GM19328 (cell line): ENCODE results near the gene GPR162.

Experiments used
- ATAC-seq: cut with Tn5 transposase; IDR thresholded peaks from one replicate; pipeline ENCODE4 v1.9.1; 2021; ENCODE audit warnings: mild to moderate bottlenecking, moderate library complexity; ENCODE audit not compliant: unreplicated experiment

Gene GPR162

DNA sequence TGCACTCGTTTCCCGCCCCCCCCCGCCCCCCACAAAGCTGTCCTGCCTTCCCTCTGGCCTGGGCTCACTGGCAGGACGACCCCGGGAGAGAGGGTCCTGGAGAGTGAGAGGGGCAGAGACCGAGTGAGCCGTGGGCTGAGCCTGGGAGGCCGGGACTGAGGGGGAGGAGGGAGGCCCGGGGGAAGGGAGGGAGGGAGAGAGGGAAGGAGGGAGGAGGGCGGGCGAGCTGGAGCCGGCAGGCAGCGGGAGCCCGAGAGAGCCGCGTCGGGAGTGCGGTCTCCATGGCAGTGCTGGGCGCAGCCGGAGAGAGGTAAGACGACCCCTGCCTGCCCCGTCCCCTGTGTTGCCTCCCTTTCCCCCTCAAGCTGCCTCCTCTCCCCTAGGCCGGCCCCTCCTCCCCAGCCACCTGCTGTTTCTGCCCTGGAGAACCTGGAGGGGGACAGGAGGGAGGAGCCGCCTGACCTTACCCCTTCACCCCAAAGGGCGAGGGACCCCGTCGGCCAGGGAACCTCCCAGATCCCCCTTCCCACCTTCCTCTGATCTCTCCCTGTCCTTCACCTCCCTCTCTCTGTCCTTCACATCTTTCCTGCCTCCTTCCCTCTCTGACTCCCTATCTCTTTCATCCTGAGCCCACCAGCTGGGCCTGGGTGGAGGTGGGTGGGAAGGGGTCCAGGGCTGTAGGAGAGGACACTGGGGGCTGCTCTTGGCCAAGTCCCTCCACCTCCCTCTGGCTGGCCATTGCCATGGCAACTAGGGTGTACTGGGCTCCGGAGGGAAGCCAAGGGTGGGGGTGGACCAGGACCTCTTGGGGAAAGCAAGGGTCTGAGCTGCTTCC is at the start of gene GPR162:
Gene GPR162 (plus strand): TSS at position 231 of the 835 bp plus-strand sequence. CDS start 2,078 bp downstream, outside the sequence.
- no peak for ATAC-seq

- no peak for ATAC-seq
Observed at GRCh38 chr12:6772331-6772695, 49.3 kb upstream of the GPR162 start, which contains the start of gene LAG3. TSS of gene LAG3 (plus strand) at chr12:6772520. CDS start at chr12:6772853, 333 bp downstream.

- ATAC-seq: no peak
Observed at GRCh38 chr12:6772726-6773589, 48.7 kb upstream of the GPR162 start.

GRCh38 chr12:6773590-6774351 is 47.9 kb upstream of the GPR162 start:
- no peak for ATAC-seq

DNA sequence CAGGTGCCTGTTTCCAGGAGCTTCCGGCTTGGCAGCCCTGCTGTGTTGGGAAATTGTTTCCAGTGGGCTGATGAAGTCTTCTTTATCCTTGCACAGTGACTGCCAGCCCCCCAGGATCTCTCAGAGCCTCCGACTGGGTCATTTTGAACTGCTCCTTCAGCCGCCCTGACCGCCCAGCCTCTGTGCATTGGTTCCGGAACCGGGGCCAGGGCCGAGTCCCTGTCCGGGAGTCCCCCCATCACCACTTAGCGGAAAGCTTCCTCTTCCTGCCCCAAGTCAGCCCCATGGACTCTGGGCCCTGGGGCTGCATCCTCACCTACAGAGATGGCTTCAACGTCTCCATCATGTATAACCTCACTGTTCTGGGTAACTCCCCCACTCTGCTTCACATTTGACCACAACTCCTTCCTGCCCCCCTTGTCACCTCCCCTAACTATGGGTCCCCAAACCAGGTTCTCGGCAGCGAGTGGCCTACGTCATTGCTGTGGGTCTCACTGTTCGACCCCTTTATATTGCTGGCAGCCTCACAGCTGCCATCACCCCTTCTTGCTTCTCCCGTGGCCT is 47.0 kb upstream of the GPR162 start:
- ATAC-seq: no peak

- no peak for ATAC-seq
Observed at GRCh38 chr12:6775185-6776174, 46.1 kb upstream of the GPR162 start.

DNA sequence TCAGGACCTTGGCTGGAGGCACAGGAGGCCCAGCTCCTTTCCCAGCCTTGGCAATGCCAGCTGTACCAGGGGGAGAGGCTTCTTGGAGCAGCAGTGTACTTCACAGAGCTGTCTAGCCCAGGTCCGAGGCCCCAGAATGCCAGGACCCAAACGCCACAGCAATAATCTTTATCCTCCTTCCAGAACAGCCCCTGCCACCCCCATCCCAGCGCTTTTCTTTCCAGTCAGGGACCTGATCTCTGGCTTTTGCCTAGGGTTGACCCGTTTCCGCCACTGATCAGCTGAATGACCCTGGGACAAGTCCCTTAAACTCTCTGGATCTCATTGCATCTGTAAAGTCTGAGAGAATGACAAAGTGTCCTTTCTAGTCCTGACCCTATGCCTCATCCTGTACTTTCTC is 44.2 kb upstream of the GPR162 start:
- no peak for ATAC-seq

GRCh38 chr12:6778217-6778573 is 43.4 kb upstream of the GPR162 start:
- no peak for ATAC-seq

- no peak for ATAC-seq
Observed at GRCh38 chr12:6778574-6779550, 42.8 kb upstream of the GPR162 start.

DNA sequence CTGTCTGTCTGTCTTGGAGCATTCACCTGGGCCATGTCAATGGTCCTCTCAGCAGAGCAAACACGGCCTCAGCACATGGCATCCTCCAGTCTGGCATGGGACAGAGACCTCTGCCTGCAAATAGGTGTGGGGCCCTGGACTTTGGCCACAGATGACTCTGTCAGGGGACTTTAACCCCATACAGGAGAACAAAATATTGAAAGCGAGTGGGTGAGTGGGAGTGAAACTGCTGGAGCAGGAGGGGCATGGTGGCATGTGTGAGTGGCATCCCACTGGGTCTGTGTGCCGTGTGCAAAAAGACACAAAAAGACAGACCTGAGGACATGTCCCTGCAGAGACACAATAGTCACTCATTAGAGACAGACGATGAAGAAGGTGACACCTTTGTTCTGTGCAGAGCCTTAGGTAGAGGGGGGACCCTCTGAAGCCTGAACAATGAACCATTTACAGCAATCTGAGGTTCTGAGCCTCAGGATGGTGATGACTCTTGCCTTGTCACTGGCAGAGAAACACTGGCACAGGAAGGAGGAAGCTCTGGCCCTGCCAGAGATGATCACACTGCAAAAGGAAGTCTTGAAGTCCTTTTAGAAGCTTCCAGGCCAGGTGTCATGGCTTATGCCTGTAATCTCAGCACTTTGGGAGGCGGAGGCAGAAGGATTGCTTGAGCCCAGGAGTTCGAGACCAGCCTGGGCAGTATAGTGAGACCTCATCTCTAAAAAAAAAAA is 41.8 kb upstream of the GPR162 start:
- no peak for ATAC-seq

- ATAC-seq: no peak
Observed at GRCh38 chr12:6780573-6780972, 41.0 kb upstream of the GPR162 start.

DNA sequence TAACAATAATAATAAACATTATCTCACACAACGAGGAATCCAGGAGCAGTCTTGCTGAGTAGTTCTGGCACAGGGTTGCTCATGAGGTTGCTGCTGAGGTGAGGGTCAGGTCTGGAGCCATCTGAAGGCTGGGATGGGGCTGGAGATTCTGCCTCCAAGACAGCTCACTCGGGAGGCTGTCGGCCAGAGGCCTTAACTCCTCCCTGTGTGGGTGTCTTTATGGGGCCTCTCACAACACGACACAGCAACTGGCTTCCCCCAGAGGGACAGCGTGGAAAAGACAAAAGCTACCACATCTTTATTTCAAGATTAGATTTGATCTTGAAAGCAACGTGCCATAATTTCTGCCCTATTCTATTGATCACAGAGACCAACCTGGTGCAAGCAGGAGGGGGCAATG is 39.5 kb upstream of the GPR162 start:
- no peak for ATAC-seq

DNA sequence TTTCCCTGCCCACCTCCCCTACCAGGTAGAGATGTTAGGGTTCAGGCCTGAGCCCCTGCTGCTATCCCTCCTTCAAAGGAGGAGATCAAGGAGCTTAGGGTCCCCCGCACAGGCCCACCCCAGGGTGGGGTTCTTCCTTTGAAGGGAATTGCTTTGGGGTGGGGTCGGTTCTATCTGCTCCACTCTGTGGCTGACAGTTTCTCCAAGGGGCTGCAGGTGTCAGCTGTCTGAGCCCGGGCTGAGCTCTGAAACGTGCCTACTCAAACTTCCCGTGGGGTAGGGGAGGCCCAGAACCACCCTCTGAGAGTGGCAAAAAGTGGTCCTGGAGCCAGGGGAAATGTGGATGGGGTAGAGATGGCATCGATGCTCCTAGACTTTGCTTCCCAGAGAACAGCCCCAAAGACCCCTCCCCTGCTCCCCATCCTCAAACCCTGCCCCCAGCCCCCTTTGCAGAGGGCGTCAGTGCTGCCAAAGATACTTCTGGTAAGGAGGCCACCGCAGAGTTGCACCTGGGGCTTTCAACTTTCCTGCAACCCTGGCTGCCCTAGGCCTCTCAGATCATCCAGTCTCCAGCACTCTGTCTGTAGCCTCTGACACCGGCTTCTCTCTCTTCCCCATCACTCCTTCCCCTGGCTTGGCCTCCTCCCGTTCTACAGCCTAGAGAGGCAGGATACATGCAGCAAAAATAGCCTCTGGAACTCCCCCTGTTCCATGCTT is 38.6 kb upstream of the GPR162 start:
- no peak for ATAC-seq

DNA sequence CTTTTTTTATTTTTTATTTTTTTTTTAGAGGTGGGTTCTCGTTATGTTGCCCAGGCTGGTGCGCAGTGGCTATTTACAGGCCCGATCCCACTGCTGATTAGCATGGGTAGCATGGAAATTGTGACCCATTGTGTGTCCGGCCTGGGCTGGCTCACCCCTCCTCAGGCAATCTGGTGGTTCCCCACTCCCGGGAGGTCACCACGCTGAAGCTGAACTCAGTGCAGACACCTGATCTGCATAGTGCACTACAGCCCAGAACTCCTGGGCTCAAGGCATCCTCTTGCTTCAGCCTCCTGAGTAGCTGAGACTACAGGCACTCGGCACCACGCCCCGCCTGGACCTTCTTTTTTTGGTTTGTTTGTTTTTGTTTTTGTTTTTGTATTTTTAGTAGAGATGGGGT is 37.8 kb upstream of the GPR162 start:
- no peak for ATAC-seq

GRCh38 chr12:6784296-6784695 is 37.3 kb upstream of the GPR162 start:
- ATAC-seq: no peak

DNA sequence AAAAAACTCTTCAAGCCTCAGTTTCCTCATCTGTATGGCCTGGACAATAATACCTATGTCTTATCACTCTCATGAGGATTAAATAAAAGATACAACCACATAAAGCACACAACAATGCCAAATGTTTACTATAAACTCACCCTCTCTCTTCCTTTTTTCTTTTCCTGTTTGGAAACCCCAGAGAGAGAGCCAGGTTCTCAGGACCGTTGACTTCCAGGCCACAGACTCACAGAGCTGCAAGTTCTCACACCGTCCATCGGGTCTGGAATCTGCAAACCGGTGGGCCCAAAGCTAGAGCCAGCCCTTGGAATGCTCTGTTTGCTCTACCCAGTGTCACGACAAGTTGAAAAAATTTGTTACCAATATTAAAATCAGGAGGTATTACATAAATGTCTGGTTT is 36.9 kb upstream of the GPR162 start:
- ATAC-seq: no peak

DNA sequence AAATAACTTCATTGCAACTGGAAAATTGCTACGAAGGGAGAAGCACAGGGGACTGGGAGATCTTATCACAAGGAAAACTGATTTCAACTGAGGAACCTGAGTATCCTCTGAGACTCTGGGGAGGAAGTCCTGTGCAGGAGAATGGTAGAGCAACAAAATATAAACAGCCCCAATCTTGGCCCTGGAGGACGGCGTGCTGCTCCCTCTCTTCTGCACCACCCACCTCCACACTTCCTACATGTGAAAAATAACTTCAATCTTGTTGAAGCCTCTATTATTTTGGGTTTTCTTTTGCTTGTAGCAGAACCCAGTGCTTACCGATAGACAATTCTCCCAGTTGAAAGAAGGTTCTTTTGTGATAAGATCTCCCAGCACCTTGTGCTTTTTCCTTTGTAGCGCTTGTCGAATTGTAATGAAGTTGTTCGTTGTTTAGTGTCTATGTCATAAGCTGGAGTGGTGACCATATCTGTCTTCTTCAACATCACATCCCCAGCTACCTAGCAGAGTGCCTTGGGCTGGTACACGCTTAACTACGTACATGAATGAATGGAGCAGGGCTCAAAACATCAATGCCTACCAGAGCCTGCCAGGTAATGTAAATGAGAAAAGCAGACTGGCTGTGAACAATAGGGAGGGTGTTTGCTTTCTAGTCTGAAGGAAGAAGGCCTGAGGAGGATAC is 35.1 kb upstream of the GPR162 start:
- no peak for ATAC-seq
